ENCODE data around the gene ZFAND2B.

ZFAND2B gene

DNA sequence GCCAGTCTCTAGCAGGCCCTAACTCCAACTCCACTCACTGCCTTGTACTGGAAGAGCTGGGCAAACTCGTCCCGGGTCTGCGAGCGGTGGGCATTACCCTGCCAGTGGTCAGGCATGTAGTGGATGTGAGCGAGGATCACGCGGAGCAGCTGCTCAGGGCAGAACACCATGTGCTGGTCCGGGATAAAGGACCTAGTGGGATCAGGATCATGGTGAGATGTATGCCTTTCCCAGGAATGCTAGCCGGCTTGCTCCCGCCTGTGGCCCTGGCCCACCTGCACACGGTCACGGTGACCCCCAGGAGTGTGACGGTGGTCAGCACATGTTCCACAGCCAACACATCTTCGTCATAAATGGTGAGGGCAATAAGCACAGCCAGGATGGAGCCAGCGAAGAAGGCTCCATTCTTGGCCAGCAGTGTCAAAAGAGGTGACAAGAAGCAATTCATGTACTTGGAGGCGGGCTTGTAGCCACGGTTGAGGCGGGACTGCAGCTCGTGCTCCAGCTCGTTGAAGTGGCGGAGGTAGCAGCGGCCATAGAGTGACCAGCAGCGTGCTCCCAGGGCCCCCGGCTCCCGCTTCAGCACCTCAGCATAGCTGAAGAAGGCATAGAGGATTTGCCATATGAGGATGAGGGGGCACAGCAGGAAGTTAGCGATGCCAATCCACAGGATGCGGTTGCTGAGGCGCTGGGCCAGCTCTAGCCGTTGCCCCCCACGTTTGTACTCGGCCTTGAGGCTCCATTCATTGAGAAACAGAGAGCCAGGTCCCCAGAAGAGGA, 17.4 kb downstream of the ZFAND2B start:
- no peak for TF ChIP-seq CTCF (IDR thresholded peaks at IDR 0.05; ENCODE audit: low read depth, low read length)
- DNase-seq (ENCODE audit: low read depth in 2 of 2): no peak

GRCh38 chr2:219225350-219225749, 18.8 kb downstream of the ZFAND2B start:
- TF ChIP-seq CTCF (IDR thresholded peaks at IDR 0.05; ENCODE audit: low read depth, low read length): no peak
- no peak for DNase-seq (ENCODE audit: low read depth in 2 of 2)
- no peak overlapping the region for H3K4me3 ChIP-seq (replicated peaks in 1 of 2; ENCODE audit: low read depth in 2 of 2, low read length in 2 of 2)

More for the DNA sequence above, 17.4 kb downstream of the ZFAND2B start:
- no peak overlapping the region for H3K4me3 ChIP-seq (replicated peaks in 1 of 2; ENCODE audit: low read depth in 2 of 2, low read length in 2 of 2)

- no peak for TF ChIP-seq CTCF (IDR thresholded peaks at IDR 0.05; ENCODE audit: low read depth, low read length)
- DNase-seq (ENCODE audit: low read depth in 2 of 2): peak in 1 of 2 donors; percentile 21
- peak overlapping the region; percentile 90 to 91 for H3K4me3 ChIP-seq (replicated peaks in 1 of 2; ENCODE audit: low read depth in 2 of 2, low read length in 2 of 2)
Measured at GRCh38 chr2:219228041-219228910, 21.7 kb downstream of the ZFAND2B start.

- DNase-seq (ENCODE audit: low read depth in 2 of 2): no peak
- TF ChIP-seq CTCF (IDR thresholded peaks at IDR 0.05; ENCODE audit: low read depth, low read length): no peak
- peak overlapping the region; percentile 90 to 91 for H3K4me3 ChIP-seq (replicated peaks in 1 of 2; ENCODE audit: low read depth in 2 of 2, low read length in 2 of 2)
Measured at GRCh38 chr2:219228911-219229304, 22.3 kb downstream of the ZFAND2B start.

DNA sequence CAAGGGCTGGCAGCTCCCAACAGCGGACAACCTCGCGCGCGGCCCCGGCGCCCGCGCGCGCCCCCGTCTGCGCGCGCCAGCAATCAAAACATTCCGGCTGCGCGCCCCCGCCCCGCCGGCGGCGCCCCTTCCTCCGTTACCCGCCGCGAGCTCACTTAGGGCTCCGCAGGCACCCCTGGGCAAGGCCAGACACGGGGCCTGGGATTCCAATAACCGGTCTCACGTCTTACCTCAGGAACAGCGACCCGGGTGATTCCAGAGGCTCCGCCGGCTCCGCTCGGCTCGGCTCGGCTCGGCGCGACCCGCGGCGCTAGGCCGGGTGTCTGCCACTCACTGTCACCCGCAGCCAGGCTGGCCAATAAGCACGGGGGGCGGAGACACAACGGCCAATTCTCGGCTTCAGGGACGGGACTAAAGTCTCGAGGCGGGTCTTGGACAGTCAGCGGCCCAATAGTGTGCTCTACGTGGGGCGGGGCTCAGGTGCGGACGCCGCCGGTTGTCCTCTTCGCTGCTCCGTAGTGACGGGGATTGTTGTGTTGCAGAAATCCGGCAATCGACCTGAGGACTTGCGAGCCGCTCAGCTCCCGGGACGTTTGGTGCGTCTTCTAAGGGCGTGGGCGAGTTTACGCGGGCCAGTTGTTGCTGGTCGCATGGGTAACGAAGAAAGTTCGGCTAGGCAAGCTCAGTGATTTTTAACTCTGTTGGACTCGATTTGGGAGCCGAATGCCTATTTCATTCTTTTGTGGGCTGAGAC, 22.9 kb downstream of the ZFAND2B start, which contains the start of the genes ANKZF1 and ATG9A:
Gene ANKZF1, plus strand, starts transcription at position 502 of the 754 bp plus-strand sequence. CDS start 452 bp downstream, outside the sequence.
Gene ATG9A, minus strand, starts transcription at position 332 of the 754 bp plus-strand sequence. CDS start 1,612 bp downstream, outside the sequence.
- TF ChIP-seq CTCF (IDR thresholded peaks at IDR 0.05; ENCODE audit: low read depth, low read length): no peak
- peak within 1 kb of the TSS; percentile 90 to 91 for H3K4me3 ChIP-seq (replicated peaks in 1 of 2; ENCODE audit: low read depth in 2 of 2, low read length in 2 of 2)
- DNase-seq (ENCODE audit: low read depth in 2 of 2): peak; percentile 99

DNA sequence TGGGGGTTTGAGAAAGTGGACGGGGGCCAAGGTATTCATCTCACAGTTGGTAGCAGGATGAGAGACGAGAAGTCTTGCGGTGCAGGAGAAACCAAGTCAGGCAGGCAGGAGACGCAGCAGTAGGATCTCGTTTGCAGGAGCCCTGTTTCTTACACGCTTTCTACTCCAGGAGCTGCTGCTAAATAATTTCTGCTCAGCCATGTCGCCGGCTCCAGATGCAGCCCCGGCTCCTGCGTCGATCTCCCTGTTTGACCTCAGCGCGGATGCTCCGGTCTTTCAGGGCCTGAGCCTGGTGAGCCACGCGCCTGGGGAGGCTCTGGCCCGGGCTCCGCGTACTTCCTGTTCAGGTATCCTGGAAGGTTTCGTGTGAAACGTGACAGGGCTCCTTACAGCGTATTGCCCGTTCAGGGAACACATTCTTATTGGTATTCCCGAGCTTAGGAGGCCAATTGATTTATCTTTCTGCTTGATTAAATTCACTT, 23.5 kb downstream of the ZFAND2B start:
- DNase-seq (ENCODE audit: low read depth in 2 of 2): peak; percentile 53 to 57
- no peak for TF ChIP-seq CTCF (IDR thresholded peaks at IDR 0.05; ENCODE audit: low read depth, low read length)

More for the DNA sequence above, 23.5 kb downstream of the ZFAND2B start:
- H3K4me3 ChIP-seq (replicated peaks in 1 of 2; ENCODE audit: low read depth in 2 of 2, low read length in 2 of 2): peak overlapping the region; percentile 80 to 91
